DOHH2 (cell line): ENCODE measurements around the gene PCDHGA11.

ENCODE experiments used
- CTCF ChIP-seq: fragments of 200-600 bp; sonication (generic); IDR thresholded peaks from one replicate; pipeline ENCODE4 v1.5.1; 2014; ENCODE audit warnings: antibody characterized with exemption, mild to moderate bottlenecking, low read depth, low read length; ENCODE audit not compliant: poor library complexity, severe bottlenecking
- EZH2phosphoT487 ChIP-seq: fragments of 200-600 bp; sonication (generic); IDR thresholded peaks from 2 replicates; pipeline ENCODE4 v1.6.1; 2017; ENCODE audit warnings: borderline replicate concordance, mild to moderate bottlenecking, antibody characterized with exemption, low read length, moderate library complexity, mixed read lengths

DNA sequence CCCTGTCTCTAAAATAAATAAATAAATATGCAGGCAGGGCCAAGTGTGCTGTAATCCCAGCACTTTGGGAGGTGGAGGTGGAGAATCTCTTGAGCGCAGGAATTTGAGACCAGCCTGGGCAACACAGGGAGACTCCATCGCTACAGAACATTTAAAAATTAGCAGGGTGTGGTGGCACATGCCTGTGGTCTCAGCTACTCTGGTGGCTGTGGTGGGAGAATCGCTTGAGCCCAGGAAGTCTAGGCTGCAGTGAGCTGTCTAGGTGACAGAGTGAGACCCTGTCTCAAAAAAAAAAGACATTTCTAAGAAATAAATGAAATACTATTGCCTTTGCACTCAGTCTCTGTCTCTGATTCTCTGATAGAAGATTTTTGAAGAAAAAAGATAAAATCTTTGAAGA lies 9.3 kb upstream of the PCDHGA11 start:
- TF ChIP-seq CTCF (no peak), EZH2phosphoT487 (no peak)
